KMS-11 (cell line): ENCODE data around the gene TRPM6.

Experiments
- H2AFZ ChIP-seq: fragments of 200-600 bp; sonication (generic); 2 replicates; pipeline ENCODE4 v1.6.1; 2016; ENCODE audit warnings: antibody characterized with exemption, mixed run types, low read depth
- H3K27ac ChIP-seq: fragments of 200-600 bp; sonication (generic); 2 replicates; pipeline ENCODE4 v1.6.1; 2016; ENCODE audit warnings: mild to moderate bottlenecking, mixed run types
- H3K27me3 ChIP-seq: fragments of 200-600 bp; sonication (generic); 2 replicates; pipeline ENCODE4 v1.6.1; 2017; ENCODE audit warnings: mild to moderate bottlenecking, low read depth, mixed run types, moderate library complexity; ENCODE audit not compliant: insufficient read depth
- H3K36me3 ChIP-seq: fragments of 200-600 bp; sonication (generic); 2 replicates; pipeline ENCODE4 v1.6.1; 2017; ENCODE audit warnings: mild to moderate bottlenecking, mixed run types; ENCODE audit not compliant: insufficient read depth
- H3K4me1 ChIP-seq: fragments of 200-600 bp; sonication (generic); 2 replicates; pipeline ENCODE4 v1.6.1; 2016; ENCODE audit warnings: mild to moderate bottlenecking, low read depth, mixed run types; ENCODE audit not compliant: poor library complexity, severe bottlenecking
- H3K4me2 ChIP-seq: fragments of 200-600 bp; sonication (generic); 2 replicates; pipeline ENCODE4 v1.7.0; 2016; ENCODE audit warnings: mild to moderate bottlenecking, mixed run types
- H3K4me3 ChIP-seq: fragments of 200-600 bp; sonication (generic); IDR thresholded peaks from 2 replicates; pipeline ENCODE4 v1.6.1; 2017; ENCODE audit warnings: low read depth, low read length, mixed read lengths; ENCODE audit not compliant: insufficient read depth
- H3K79me2 ChIP-seq: fragments of 200-600 bp; sonication (generic); 2 replicates; pipeline ENCODE4 v1.6.1; 2016; ENCODE audit warnings: low read depth, mixed run types; ENCODE audit not compliant: insufficient read depth
- H3K9ac ChIP-seq: fragments of 200-600 bp; sonication (generic); 2 replicates; pipeline ENCODE4 v1.6.1; 2016; ENCODE audit warnings: mild to moderate bottlenecking, mixed run types
- H4K20me1 ChIP-seq: fragments of 200-600 bp; sonication (generic); 2 replicates; pipeline ENCODE4 v1.6.1; 2016; ENCODE audit warnings: mild to moderate bottlenecking, mixed run types; ENCODE audit not compliant: insufficient read depth
- CTCF ChIP-seq: fragments of 200-600 bp; sonication (generic); conservative IDR thresholded peaks from 2 replicates; pipeline ENCODE4 v1.6.1; 2017; ENCODE audit warnings: low read depth, mild to moderate bottlenecking, antibody characterized with exemption, low read length, moderate library complexity, mixed read lengths

TRPM6 gene

GRCh38 chr9:74800226-74800625 is 87.5 kb downstream of the TRPM6 start:
- H3K4me1 ChIP-seq = no peaks in the 10 kb centered on the region
- no peak overlapping the region for H3K4me2 ChIP-seq
- no peak overlapping the region for H2AFZ ChIP-seq
- no peaks in the 10 kb centered on the region for H3K27me3 ChIP-seq
- no peak overlapping the region for H3K9ac ChIP-seq
- no peak for TF ChIP-seq CTCF
- H4K20me1 ChIP-seq = no peaks in the 10 kb centered on the region
- no peaks in the 10 kb centered on the region for H3K79me2 ChIP-seq
- H3K4me3 ChIP-seq = no peak overlapping the region
- H3K36me3 ChIP-seq = no peaks in the 10 kb centered on the region
- H3K27ac ChIP-seq = no peak overlapping the region

GRCh38 chr9:74795803-74796202 is 91.9 kb downstream of the TRPM6 start:
- no peaks in the 10 kb centered on the region for H3K79me2 ChIP-seq
- H3K4me2 ChIP-seq = no peak overlapping the region
- no peak for TF ChIP-seq CTCF
- H3K27ac ChIP-seq = no peak overlapping the region
- no peak overlapping the region for H3K4me3 ChIP-seq
- no peaks in the 10 kb centered on the region for H4K20me1 ChIP-seq
- H3K36me3 ChIP-seq = no peaks in the 10 kb centered on the region
- no peak overlapping the region for H2AFZ ChIP-seq
- H3K4me1 ChIP-seq = no peaks in the 10 kb centered on the region
- no peaks in the 10 kb centered on the region for H3K27me3 ChIP-seq
- H3K9ac ChIP-seq = no peak overlapping the region

- no peak overlapping the region for H3K4me2 ChIP-seq
- H2AFZ ChIP-seq = no peak overlapping the region
- H4K20me1 ChIP-seq = no peaks in the 10 kb centered on the region
- TF ChIP-seq CTCF = no peak
- H3K27ac ChIP-seq = no peak overlapping the region
- H3K79me2 ChIP-seq = no peaks in the 10 kb centered on the region
- no peaks in the 10 kb centered on the region for H3K27me3 ChIP-seq
- no peaks in the 10 kb centered on the region for H3K4me1 ChIP-seq
- H3K36me3 ChIP-seq = no peaks in the 10 kb centered on the region
- H3K9ac ChIP-seq = no peak overlapping the region
- no peak overlapping the region for H3K4me3 ChIP-seq
Observed at GRCh38 chr9:74795081-74795480, 92.6 kb downstream of the TRPM6 start.

GRCh38 chr9:74784506-74784905 is 103.2 kb downstream of the TRPM6 start:
- no peaks in the 10 kb centered on the region for H4K20me1 ChIP-seq
- H3K36me3 ChIP-seq = no peaks in the 10 kb centered on the region
- no peak overlapping the region for H3K4me2 ChIP-seq
- no peak overlapping the region for H2AFZ ChIP-seq
- no peak for TF ChIP-seq CTCF
- no peak overlapping the region for H3K9ac ChIP-seq
- no peaks in the 10 kb centered on the region for H3K4me1 ChIP-seq
- H3K27ac ChIP-seq = no peak overlapping the region
- H3K4me3 ChIP-seq = no peak overlapping the region
- no peaks in the 10 kb centered on the region for H3K79me2 ChIP-seq
- no peaks in the 10 kb centered on the region for H3K27me3 ChIP-seq

- no peak for TF ChIP-seq CTCF
- Histone ChIP-seq H3K27ac (no peak overlapping the region), H4K20me1 (no peaks in the 10 kb centered on the region), H3K79me2 (no peaks in the 10 kb centered on the region), H2AFZ (no peak overlapping the region), H3K27me3 (no peaks in the 10 kb centered on the region), H3K36me3 (no peaks in the 10 kb centered on the region), H3K9ac (no peak overlapping the region), H3K4me1 (no peaks in the 10 kb centered on the region), H3K4me3 (no peak overlapping the region), H3K4me2 (no peak overlapping the region)
Observed at GRCh38 chr9:74783408-74783807, 104.3 kb downstream of the TRPM6 start.
